Heart left ventricle (tissue), 16 donors: Measurements from ENCODE around the gene PRTN3. TPM values are rescaled to one million over a fixed set of nuclear protein-coding genes. Genes with fewer than 3 reads are reported as not detected.

Experiments used
- ATAC-seq, 4 donors: fragments of 200-7000 bp; cut with Tn5 transposase; one replicate each; pipeline ENCODE4 v1.9.1; 2020 to 2022; ENCODE audit warnings: moderate library complexity in 4 of 4, mild to moderate bottlenecking in 3 of 4, moderate number of reproducible peaks in 1 of 4
- DNase-seq, 5 donors: peaks; one replicate each; pipeline ENCODE4 v3.0.0-alpha.2; 2020
- H3K27ac ChIP-seq, 12 donors: fragments of 200-600 bp; sonication (generic) in 4 of 12; one replicate each; pipeline versions ENCODE4 v1.5.0 to v1.8.0; 2016 to 2022; ENCODE audit warnings: mild to moderate bottlenecking in 2 of 12
- H3K27me3 ChIP-seq, 9 donors: fragments of 200-600 bp; sonication (generic) in 2 of 9; one replicate each; pipeline versions ENCODE4 v1.5.1 to v1.8.0; 2016 to 2022; ENCODE audit warnings: mild to moderate bottlenecking in 3 of 9
- H3K36me3 ChIP-seq, 9 donors: fragments of 200-600 bp; sonication (generic) in 2 of 9; one replicate each; pipeline versions ENCODE4 v1.5.0 to v1.8.0; 2018 to 2022; ENCODE audit warnings: mild to moderate bottlenecking in 2 of 9
- H3K4me1 ChIP-seq, 12 donors: fragments of 200-600 bp; sonication (generic) in 4 of 12; one replicate each; pipeline versions ENCODE4 v1.5.0 to v1.8.0; 2016 to 2022; ENCODE audit warnings: mild to moderate bottlenecking in 3 of 12
- H3K4me3 ChIP-seq, 12 donors: fragments of 200-600 bp; sonication (generic) in 4 of 12; one replicate each; pipeline versions ENCODE4 v1.5.0 to v1.8.0; 2017 to 2022; ENCODE audit warnings: mild to moderate bottlenecking in 9 of 12, moderate library complexity in 4 of 12
- H3K9me3 ChIP-seq, 12 donors: fragments of 200-600 bp; sonication (generic) in 4 of 12; one replicate each; pipeline versions ENCODE4 v1.5.0 to v1.8.0; 2016 to 2022; ENCODE audit warnings: mild to moderate bottlenecking in 1 of 12
- POLR2A ChIP-seq, 2 donors: fragments of 450-650 bp; IDR thresholded peaks; one replicate each; pipeline ENCODE4 v1.6.1; 2017; ENCODE audit warnings: antibody characterized with exemption in 2 of 2, mild to moderate bottlenecking in 2 of 2, moderate library complexity in 2 of 2
- WGBS, 4 donors: extraction: QIAGEN DNeasy Blood & Tissue Kit in 2 of 4; methylation state at CpG; one replicate each; pipeline versions ENCODE4 v1.1.5 to v1.1.7; 2013 to 2018; 5-methylcytosine and 5-hydroxymethylcytosine counted together
- intact Hi-C, 10 donors: fragments of 100-400 bp; cut with DNase I; formaldehyde crosslinking; loops; one replicate each; pipeline versions ENCODE4 v1.11.1 to v1.14.2; 2022
- polyA plus RNA-seq, 2 donors: library from polyadenylated mRNA; stranded (reverse); fragments of 200-250 nt; gene quantifications; one replicate each; pipeline ENCODE4 v1.2.3, GENCODE V29; 2013
- total RNA-seq, 9 donors: library from RNA; depleted of rRNA in 2 of 9; stranded (reverse); fragments of >200 nt in 2 of 9; fragmentation: NEBNext Ultra II Directional in 3 of 9; extraction: Animal tissue kit (Norgen Biotek cat#: 25700) in 3 of 9; gene quantifications; one replicate each; pipeline versions ENCODE4 v1.1.0 to v1.2.4, GENCODE V29; 2016 to 2023
- TF ChIP-seq, protein P1 (sequence below), 12 donors: fragments of 200-600 bp; sonication (generic) in 4 of 12; IDR thresholded peaks; one replicate each; pipeline versions ENCODE4 v1.5.0 to v1.8.0; 2018 to 2022; ENCODE audit warnings: antibody characterized with exemption in 12 of 12, mild to moderate bottlenecking in 5 of 12
- donor health status: ischemic (EF 13 %, LVEDD 7.1; RV severe dilation, severe dysfunction).
- donor health status: healthy with polysubstance abuse.
- donor health status: DM: no; HTN: yes; CAD: no.
- donor health status: DM: no; HTN: no; CAD: no.
- donor health status: ischemic (EF 25% LVEDD 6.9; RV normal size, moderate dysfunction).
- donor health status: ischemic (EF 25% LVEDD 5.7; RV mildly dilated, moderate dysfunction).
- donor health status: healthy.
- donor health status: DM: yes; HTN: yes; CAD: no.
- donor health status: ischemic (EF 35%, LVEDD 5.7; RV mildly dilated, moderate dysfunction).
- donor health status: nonischemic (EF 11% LVEDD 7.7; RV severe dilation, severe dysfunction).
- donor health status: DM: yes; HTN: yes; CAD: no.
- donor health status: PGD.
- donor health status: ischemic (EF 29% LVEDD 5.4; RV normal size, mild dysfunction).
- donor health status: nonischemic (EF 23%, LVEDD 6.1; RV moderate dilation, normal function).

PRTN3 gene
- total and polyA plus RNA-seq, 11 donors = 0.11 to 0.40 TPM; not detected in 9

DNA sequence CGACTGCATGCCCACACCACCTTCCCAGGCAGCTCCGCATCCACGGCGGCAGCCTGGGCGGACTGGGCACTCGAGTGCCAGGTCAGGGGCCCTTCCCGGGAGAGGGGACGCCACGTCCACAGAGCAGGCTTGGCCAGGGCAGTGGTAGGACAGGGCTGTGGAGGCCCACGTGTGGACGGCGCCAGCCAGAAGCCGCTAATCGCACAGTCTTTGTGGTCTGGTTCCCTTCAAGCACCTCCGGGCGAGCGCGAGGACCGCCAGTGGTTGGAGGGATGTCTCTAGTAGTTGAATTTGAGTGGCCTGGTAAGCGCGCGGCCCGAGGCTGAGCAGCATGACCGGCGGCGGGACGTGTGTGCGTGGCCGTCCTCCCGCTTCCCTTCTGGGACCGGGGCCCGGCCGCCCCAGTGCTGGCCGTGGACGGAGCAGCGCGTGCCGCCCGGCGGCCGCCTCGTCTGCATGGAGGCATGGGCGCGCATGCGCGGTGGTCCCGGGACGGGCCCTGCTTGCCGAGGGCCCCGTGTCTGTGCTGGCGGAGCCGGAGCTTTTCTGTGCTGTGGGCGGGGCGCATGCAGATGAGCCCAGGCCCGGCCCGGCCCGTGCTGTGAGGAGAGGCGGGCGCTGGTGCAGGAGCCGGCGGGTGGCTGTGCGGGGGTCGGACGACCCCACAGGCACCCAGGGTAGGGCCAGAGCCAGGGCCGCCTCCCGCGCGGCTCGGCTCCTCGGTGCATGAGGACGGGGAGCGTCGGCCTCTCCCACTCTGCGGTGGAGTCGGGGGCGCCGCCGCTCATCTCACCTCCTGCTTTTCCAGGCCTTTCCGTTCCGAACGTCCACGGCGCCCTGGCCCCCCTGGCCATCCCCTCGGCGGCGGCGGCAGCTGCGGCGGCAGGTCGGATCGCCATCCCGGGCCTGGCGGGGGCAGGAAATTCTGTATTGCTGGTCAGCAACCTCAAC, 34.9 kb upstream of the PRTN3 start:
- Histone ChIP-seq H3K27me3 (no peaks in the 10 kb centered on the region), H3K4me1 (peaks cover 15 to 48% (median 35%) of the 10 kb centered on the region in 12 donors), H3K36me3 (peaks cover 15 to 98% (median 75%) of the 10 kb centered on the region in 9 donors), H3K27ac (no peak overlapping the region), H3K4me3 (no peak overlapping the region), H3K9me3 (no peaks in the 10 kb centered on the region)
- DNase-seq = peak in 1 of 5 donors; percentile 19
- 89 to 90% (median 89%) methylated on average over 46 to 93 of the region's 93 CpGs for WGBS, 4 donors
- intact Hi-C loops = no loop called here
- no peak for ATAC-seq
- TF ChIP-seq, protein P1, sequence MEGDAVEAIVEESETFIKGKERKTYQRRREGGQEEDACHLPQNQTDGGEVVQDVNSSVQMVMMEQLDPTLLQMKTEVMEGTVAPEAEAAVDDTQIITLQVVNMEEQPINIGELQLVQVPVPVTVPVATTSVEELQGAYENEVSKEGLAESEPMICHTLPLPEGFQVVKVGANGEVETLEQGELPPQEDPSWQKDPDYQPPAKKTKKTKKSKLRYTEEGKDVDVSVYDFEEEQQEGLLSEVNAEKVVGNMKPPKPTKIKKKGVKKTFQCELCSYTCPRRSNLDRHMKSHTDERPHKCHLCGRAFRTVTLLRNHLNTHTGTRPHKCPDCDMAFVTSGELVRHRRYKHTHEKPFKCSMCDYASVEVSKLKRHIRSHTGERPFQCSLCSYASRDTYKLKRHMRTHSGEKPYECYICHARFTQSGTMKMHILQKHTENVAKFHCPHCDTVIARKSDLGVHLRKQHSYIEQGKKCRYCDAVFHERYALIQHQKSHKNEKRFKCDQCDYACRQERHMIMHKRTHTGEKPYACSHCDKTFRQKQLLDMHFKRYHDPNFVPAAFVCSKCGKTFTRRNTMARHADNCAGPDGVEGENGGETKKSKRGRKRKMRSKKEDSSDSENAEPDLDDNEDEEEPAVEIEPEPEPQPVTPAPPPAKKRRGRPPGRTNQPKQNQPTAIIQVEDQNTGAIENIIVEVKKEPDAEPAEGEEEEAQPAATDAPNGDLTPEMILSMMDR (IDR thresholded peaks at IDR 0.05) = no peak
- no peak for TF ChIP-seq POLR2A (IDR thresholded peaks at IDR 0.05)

GRCh38 chr19:806815-807421, 33.9 kb upstream of the PRTN3 start:
- no peaks in the 10 kb centered on the region for H3K9me3 ChIP-seq
- no peaks in the 10 kb centered on the region for H3K27me3 ChIP-seq
- H3K27ac ChIP-seq = no peak overlapping the region
- H3K36me3 ChIP-seq = peaks cover 15 to 98% (median 85%) of the 10 kb centered on the region in 9 donors
- no peak for TF ChIP-seq POLR2A (IDR thresholded peaks at IDR 0.05)
- TF ChIP-seq, protein P1 (IDR thresholded peaks at IDR 0.05) = no peak
- peaks cover 8 to 38% (median 25%) of the 10 kb centered on the region in 12 donors for H3K4me1 ChIP-seq
- WGBS, 4 donors = 84 to 89% (median 86%) methylated on average over 32 to 34 of the region's 34 CpGs
- intact Hi-C loops = no loop called here
- ATAC-seq (no peak), DNase-seq (peak in 1 of 5 donors; percentile 17)
- no peak overlapping the region for H3K4me3 ChIP-seq

DNA sequence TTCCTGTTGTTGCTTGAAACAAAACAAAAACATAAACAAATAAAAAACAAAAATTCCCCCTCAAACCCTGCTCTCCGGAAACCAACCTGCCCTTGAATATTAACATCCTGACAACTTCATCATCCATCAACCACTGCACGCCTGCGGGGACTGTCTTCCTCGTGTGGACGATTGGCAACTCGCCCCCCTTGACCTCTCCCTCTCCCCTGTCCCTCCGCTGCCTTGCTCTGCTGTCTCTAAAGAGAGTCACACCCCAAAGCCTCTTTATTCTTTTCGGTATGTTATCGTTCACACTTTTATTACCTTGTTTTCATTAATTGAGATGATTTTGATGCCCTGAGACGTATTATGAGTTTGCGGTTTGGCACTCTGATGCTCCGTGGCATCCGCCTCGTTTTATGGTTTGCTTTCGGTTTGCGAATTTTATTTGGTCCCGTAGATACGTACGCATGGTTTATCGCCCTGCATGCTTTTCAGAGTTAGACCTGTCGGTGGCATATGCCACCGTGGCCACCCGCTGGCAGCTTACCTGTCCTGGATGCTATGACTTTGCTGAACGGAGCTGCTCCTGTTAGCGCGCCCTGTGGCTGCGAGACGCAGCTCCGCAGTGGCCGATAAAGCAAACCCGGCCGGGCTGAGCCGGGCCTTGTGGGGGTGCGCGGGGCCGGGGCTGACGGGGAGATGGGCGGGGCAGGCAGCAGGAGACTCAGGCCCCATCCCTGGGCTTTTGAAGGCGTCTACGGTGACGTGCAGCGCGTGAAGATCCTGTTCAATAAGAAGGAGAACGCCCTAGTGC, 33.0 kb upstream of the PRTN3 start:
- DNase-seq = peak in 1 of 5 donors; percentile 17
- Histone ChIP-seq H3K36me3 (peaks cover 15 to 95% (median 91%) of the 10 kb centered on the region in 9 donors), H3K4me1 (peaks cover 2 to 29% (median 16%) of the 10 kb centered on the region in 12 donors), H3K27ac (no peak overlapping the region), H3K9me3 (no peaks in the 10 kb centered on the region), H3K27me3 (no peaks in the 10 kb centered on the region), H3K4me3 (no peak overlapping the region)
- TF ChIP-seq, protein P1 (IDR thresholded peaks at IDR 0.05) = no peak
- no peak for TF ChIP-seq POLR2A (IDR thresholded peaks at IDR 0.05)
- ATAC-seq = no peak
- intact Hi-C loops = no loop called here
- WGBS, 4 donors = 90 to 91% (median 91%) methylated on average over 32 to 44 of the region's 44 CpGs
